ENCODE data around the gene CERS4.
"Not testable (repeated sequence)": the region's sequence is repeated elsewhere in the genome, so short reads cannot be mapped to it uniquely, and the experiment has no call there.

The CERS4 gene

DNA sequence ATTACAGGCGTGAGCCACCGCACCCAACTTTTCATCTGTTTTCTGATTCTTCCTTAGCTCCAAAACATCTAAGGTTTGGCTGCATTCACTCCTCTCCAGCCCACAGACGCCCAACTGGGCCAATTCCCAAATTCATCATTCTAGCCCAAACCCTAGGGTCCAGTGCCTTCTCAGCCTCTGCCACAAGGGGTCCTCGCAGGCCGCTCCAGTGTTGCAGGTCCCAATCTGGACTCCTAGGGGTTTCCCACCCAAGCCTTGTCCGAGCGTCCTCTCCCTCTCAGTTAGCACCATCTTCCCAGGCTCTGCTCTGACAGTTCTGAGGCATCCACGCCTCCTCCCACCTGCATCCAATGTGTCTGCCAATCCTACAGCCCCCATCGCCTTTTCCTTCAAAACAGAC is 82.2 kb downstream of the CERS4 start:
- not testable (repeated sequence) for H3K4me3 ChIP-seq (ENCODE audit: low read depth, low read length); H3K9ac ChIP-seq (ENCODE audit: low read length); H3K4me1 ChIP-seq (ENCODE audit: control insufficient read depth, insufficient read depth, low read length); H3K36me3 ChIP-seq (ENCODE audit: control insufficient read depth, insufficient read depth, low read length); H3K27me3 ChIP-seq (ENCODE audit: control insufficient read depth, insufficient read depth, low read length); H3K9me3 ChIP-seq (ENCODE audit: control insufficient read depth, insufficient read depth, low read depth, low read length); H3K27ac ChIP-seq (ENCODE audit: low read depth, low read length)

DNA sequence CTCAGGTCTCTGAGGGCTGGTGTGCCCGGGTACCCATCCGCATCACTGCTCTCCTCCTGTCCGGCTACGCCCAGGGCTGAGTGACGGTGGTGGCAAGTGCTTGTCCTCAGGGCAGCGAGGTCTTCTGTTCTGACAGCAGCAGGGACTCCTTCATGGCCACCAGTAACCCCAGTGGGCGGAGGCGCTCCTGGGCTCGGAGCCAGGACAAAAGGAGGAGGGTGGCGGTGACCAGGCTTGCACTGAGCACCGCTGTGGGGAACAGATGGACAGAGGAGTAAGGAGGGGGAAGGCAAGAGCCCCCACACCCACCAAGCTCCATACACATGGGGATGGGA is 93.2 kb downstream of the CERS4 start:
- peaks cover 15% of the 10 kb centered on the region for H3K36me3 ChIP-seq (ENCODE audit: control insufficient read depth, insufficient read depth, low read length)
- H3K27ac ChIP-seq (ENCODE audit: low read depth, low read length): no peak overlapping the region
- H3K27me3 ChIP-seq (ENCODE audit: control insufficient read depth, insufficient read depth, low read length): no peaks in the 10 kb centered on the region
- no peak overlapping the region for H3K9ac ChIP-seq (ENCODE audit: low read length)
- H3K4me1 ChIP-seq (ENCODE audit: control insufficient read depth, insufficient read depth, low read length): peaks cover 14% of the 10 kb centered on the region; the same call in 1 of the 2 replicates
- H3K4me3 ChIP-seq (ENCODE audit: low read depth, low read length): no peak overlapping the region
- no peaks in the 10 kb centered on the region for H3K9me3 ChIP-seq (ENCODE audit: control insufficient read depth, insufficient read depth, low read depth, low read length)

DNA sequence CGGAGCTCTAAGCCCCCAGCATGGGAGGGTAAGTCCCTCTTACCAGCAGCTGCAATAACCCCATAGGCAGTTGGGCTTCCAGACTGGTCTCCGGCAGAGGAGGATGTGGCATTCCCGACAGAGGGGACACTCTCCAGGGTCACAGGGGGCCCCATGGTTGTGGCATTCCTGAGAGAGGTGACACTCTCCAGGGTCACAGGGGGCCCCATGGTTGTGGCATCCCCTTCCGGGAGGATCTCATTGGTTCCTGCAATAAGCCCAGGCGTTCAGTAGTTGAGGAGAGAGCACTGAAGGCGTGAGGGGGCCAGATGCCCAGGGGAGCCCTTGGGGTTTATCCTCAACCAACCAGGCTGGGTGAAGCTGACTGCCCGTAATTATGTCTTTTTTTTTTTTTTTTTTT is 93.6 kb downstream of the CERS4 start:
- no peaks in the 10 kb centered on the region for H3K9me3 ChIP-seq (ENCODE audit: control insufficient read depth, insufficient read depth, low read depth, low read length)
- peaks cover 18% of the 10 kb centered on the region; the same call in 1 of the 2 replicates for H3K4me1 ChIP-seq (ENCODE audit: control insufficient read depth, insufficient read depth, low read length)
- H3K36me3 ChIP-seq (ENCODE audit: control insufficient read depth, insufficient read depth, low read length): peaks cover 15% of the 10 kb centered on the region
- no peak overlapping the region for H3K27ac ChIP-seq (ENCODE audit: low read depth, low read length)
- H3K27me3 ChIP-seq (ENCODE audit: control insufficient read depth, insufficient read depth, low read length): no peaks in the 10 kb centered on the region
- no peak overlapping the region for H3K4me3 ChIP-seq (ENCODE audit: low read depth, low read length)
- H3K9ac ChIP-seq (ENCODE audit: low read length): no peak overlapping the region

DNA sequence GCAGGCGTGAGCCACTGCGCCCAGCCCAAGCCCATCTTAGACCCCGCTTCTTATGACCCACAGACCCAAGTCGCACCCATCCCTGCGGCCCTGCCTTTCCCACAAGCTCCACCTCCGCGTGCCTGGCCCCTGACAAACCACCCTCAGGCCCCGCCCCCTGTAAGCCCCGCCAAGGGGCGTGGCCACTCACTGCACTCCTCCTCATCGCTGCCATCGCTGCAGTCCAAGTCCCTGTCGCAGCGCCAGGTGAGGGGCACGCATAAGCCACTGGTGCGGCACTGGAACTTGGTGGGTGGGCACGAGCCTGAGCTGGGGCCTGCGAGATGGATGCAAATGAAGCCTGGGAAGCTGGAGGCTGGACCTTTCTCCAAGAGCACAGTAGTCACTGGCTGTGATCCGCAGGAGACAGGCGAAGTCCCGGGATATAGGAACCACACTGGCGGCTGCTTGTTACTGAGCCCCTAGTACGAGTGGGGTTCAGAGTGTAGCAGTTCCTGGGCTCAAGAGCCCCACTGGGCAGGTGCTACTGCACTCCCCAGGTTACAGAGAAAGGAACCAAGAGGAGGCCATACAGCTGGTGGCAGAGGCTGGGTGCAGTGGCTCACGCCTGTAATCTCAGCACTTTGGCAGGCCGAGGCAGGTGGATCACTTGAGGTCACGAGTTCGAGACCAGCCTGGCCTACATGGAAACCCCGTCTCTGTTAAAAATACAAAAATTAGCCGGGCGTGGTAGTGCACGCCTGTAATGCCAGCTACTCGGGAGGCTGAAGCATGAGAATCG is 95.9 kb downstream of the CERS4 start:
- no peak overlapping the region for H3K9ac ChIP-seq (ENCODE audit: low read length)
- H3K9me3 ChIP-seq (ENCODE audit: control insufficient read depth, insufficient read depth, low read depth, low read length): no peaks in the 10 kb centered on the region
- H3K27me3 ChIP-seq (ENCODE audit: control insufficient read depth, insufficient read depth, low read length): no peaks in the 10 kb centered on the region
- peaks cover 25% of the 10 kb centered on the region; the same call in 1 of the 2 replicates for H3K4me1 ChIP-seq (ENCODE audit: control insufficient read depth, insufficient read depth, low read length)
- H3K36me3 ChIP-seq (ENCODE audit: control insufficient read depth, insufficient read depth, low read length): peaks cover 23% of the 10 kb centered on the region
- H3K4me3 ChIP-seq (ENCODE audit: low read depth, low read length): 0 out of 2 replicates have a peak overlapping the region, but pooled peaks have one; percentile 21
- no peak overlapping the region for H3K27ac ChIP-seq (ENCODE audit: low read depth, low read length)

GRCh38 chr19:8305798-8306197 is 96.6 kb downstream of the CERS4 start:
- Histone ChIP-seq H3K36me3 (ENCODE audit: control insufficient read depth, insufficient read depth, low read length) (peaks cover 27% of the 10 kb centered on the region), H3K4me1 (ENCODE audit: control insufficient read depth, insufficient read depth, low read length) (peaks cover 25% of the 10 kb centered on the region; the same call in 1 of the 2 replicates), H3K4me3 (ENCODE audit: low read depth, low read length) (no peak overlapping the region), H3K27me3 (ENCODE audit: control insufficient read depth, insufficient read depth, low read length) (no peaks in the 10 kb centered on the region), H3K9me3 (ENCODE audit: control insufficient read depth, insufficient read depth, low read depth, low read length) (no peaks in the 10 kb centered on the region), H3K27ac (ENCODE audit: low read depth, low read length) (no peak overlapping the region), H3K9ac (ENCODE audit: low read length) (no peak overlapping the region)

- H3K27me3 ChIP-seq (ENCODE audit: control insufficient read depth, insufficient read depth, low read length): no peaks in the 10 kb centered on the region
- H3K9me3 ChIP-seq (ENCODE audit: control insufficient read depth, insufficient read depth, low read depth, low read length): no peaks in the 10 kb centered on the region
- H3K4me1 ChIP-seq (ENCODE audit: control insufficient read depth, insufficient read depth, low read length): peaks cover 25% of the 10 kb centered on the region; the same call in 1 of the 2 replicates
- H3K4me3 ChIP-seq (ENCODE audit: low read depth, low read length): no peak overlapping the region; the same call in 1 of the 2 replicates
- H3K27ac ChIP-seq (ENCODE audit: low read depth, low read length): no peak overlapping the region
- no peak overlapping the region for H3K9ac ChIP-seq (ENCODE audit: low read length)
- peaks cover 34% of the 10 kb centered on the region for H3K36me3 ChIP-seq (ENCODE audit: control insufficient read depth, insufficient read depth, low read length)
Observed at GRCh38 chr19:8306235-8307054, 97.3 kb downstream of the CERS4 start.

DNA sequence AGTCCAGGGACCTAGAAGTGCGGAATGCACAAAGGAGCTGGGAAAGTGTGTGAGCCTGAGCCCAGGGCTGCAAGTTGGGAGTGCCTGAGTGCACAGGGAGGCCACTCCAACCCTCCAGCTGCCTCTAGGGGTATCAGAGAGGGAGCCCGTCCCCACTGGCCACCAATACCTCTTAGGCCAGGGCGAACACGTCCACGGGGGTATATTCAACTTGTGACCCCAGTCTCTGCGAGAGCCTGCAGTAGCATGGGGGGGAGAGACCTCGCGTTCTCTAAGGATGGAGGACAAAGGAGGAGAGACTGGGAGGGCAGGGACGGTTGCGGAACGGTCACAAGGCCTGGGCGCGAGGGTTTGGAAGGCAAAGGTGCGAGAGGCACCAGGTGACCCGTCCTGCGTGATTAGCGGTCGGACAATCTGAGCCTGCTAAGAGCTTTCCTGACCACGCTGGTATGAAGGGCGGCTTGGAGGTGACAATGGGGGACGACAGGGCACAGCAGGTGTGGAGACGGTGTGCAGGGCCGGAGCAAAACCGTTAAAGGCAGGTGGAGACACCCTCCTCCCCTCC is 98.3 kb downstream of the CERS4 start:
- Histone ChIP-seq H3K9ac (ENCODE audit: low read length) (peak overlapping the region; percentile 85), H3K27me3 (ENCODE audit: control insufficient read depth, insufficient read depth, low read length) (no peaks in the 10 kb centered on the region), H3K4me3 (ENCODE audit: low read depth, low read length) (peak overlapping the region; percentile 75), H3K9me3 (ENCODE audit: control insufficient read depth, insufficient read depth, low read depth, low read length) (no peaks in the 10 kb centered on the region), H3K36me3 (ENCODE audit: control insufficient read depth, insufficient read depth, low read length) (peaks cover 34% of the 10 kb centered on the region), H3K27ac (ENCODE audit: low read depth, low read length) (no peak overlapping the region; the same call in 1 of the 2 replicates), H3K4me1 (ENCODE audit: control insufficient read depth, insufficient read depth, low read length) (peaks cover 25% of the 10 kb centered on the region; the same call in 1 of the 2 replicates)

DNA sequence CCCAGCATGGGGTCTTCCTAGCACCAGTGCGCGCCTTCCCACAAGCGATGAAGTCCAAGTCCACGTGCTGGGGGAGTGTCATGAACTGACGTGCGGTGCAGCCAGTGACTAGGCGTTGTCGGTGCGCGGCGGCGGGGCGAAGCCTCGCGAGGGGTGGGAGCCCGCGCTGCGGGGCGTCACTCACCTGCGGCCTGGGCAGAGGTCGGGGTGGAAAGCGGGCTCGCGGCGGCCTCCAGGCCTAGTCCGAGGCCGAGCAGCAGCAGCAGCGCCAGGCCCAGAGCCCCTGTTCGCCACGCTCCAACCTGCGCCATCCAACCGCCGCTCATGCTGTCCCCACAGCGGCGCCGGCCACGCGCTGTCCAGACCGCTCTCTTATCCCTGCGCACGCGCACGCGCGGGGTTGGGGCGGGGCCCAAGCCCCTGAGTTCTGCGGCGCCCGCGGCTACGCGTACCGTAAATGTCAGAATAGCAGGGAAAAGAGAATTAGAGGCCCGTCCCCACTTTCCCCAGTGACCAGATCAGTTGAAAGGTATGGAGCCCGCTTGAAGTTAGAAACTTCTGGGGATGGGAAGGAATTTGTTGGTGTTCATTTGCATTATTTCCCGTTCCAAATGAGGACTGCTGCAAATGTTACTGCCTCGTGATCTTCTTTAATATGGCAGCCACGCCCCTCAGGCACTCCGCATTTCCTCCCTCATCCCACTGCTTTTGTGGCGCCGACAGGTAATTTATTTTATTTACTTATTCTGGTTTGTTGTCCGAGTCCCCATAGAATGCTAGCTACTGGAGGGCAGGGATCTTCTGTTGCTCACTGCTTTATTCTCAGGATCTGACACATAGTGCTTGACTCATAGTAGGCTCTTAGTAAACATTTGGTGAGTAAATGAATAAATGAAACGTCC is 99.0 kb downstream of the CERS4 start, which contains the start of gene CD320:
Gene CD320, minus strand, starts transcription at position 394 of the 902 bp plus-strand sequence. Its CDS starts 68 bp downstream, at position 326.
- Histone ChIP-seq H3K27ac (ENCODE audit: low read depth, low read length) (peak within 1 kb of the TSS; percentile 89), H3K27me3 (ENCODE audit: control insufficient read depth, insufficient read depth, low read length) (no peaks in the 10 kb centered on the region), H3K4me3 (ENCODE audit: low read depth, low read length) (peak within 1 kb of the TSS; percentile 75), H3K9ac (ENCODE audit: low read length) (peak within 1 kb of the TSS; percentile 85), H3K36me3 (ENCODE audit: control insufficient read depth, insufficient read depth, low read length) (peaks cover 38% of the 10 kb centered on the region), H3K9me3 (ENCODE audit: control insufficient read depth, insufficient read depth, low read depth, low read length) (no peaks in the 10 kb centered on the region), H3K4me1 (ENCODE audit: control insufficient read depth, insufficient read depth, low read length) (peaks cover 25% of the 10 kb centered on the region; the same call in 1 of the 2 replicates)

DNA sequence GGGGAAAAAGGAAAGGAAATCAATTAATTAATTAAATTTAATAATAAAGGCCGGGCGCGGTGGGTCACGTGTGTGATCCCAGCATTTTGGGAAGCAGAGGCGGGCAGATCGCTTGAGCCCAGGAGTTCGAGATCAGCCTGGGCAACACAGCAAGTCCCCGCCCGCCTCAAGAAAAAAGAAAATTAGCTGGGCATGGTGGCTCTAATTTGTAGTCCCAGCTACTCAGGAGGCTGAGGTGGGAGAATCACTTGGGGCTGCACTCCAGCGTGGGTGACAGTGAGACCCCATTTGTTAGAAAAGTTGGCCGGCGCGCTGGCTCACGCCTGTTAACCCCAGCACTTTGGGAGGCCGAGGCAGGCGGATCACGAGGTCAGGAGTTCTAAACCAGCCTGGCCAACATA is 99.7 kb downstream of the CERS4 start:
- Histone ChIP-seq H3K27ac (ENCODE audit: low read depth, low read length) (no peak overlapping the region; the same call in 1 of the 2 replicates), H3K4me3 (ENCODE audit: low read depth, low read length) (peak overlapping the region; percentile 75), H3K36me3 (ENCODE audit: control insufficient read depth, insufficient read depth, low read length) (peaks cover 40% of the 10 kb centered on the region), H3K27me3 (ENCODE audit: control insufficient read depth, insufficient read depth, low read length) (no peaks in the 10 kb centered on the region), H3K4me1 (ENCODE audit: control insufficient read depth, insufficient read depth, low read length) (peaks cover 25% of the 10 kb centered on the region; the same call in 1 of the 2 replicates), H3K9ac (ENCODE audit: low read length) (no peak overlapping the region), H3K9me3 (ENCODE audit: control insufficient read depth, insufficient read depth, low read depth, low read length) (no peaks in the 10 kb centered on the region)

GRCh38 chr19:8310342-8311055 is 101.3 kb downstream of the CERS4 start:
- Histone ChIP-seq H3K9ac (ENCODE audit: low read length) (no peak overlapping the region), H3K9me3 (ENCODE audit: control insufficient read depth, insufficient read depth, low read depth, low read length) (no peaks in the 10 kb centered on the region), H3K27ac (ENCODE audit: low read depth, low read length) (no peak overlapping the region), H3K4me3 (ENCODE audit: low read depth, low read length) (no peak overlapping the region), H3K4me1 (ENCODE audit: control insufficient read depth, insufficient read depth, low read length) (peaks cover 18% of the 10 kb centered on the region; the same call in 1 of the 2 replicates), H3K36me3 (ENCODE audit: control insufficient read depth, insufficient read depth, low read length) (peaks cover 55% of the 10 kb centered on the region), H3K27me3 (ENCODE audit: control insufficient read depth, insufficient read depth, low read length) (no peaks in the 10 kb centered on the region)
